Subcutaneous adipose tissue (tissue), 4 donors: ENCODE measurements around the gene KIF16B. TPM values are rescaled to one million over a fixed set of nuclear protein-coding genes. Genes with fewer than 3 reads are reported as not detected.

Source experiments
- total RNA-seq, 4 donors: library from RNA; depleted of rRNA; stranded (reverse); fragments of >200 nt; gene quantifications; one replicate each; pipeline ENCODE4 v1.1.0, GENCODE V29; 2016
- TF ChIP-seq, protein P1 (sequence below): fragments of 450-650 bp; IDR thresholded peaks from one replicate; pipeline ENCODE4 v1.5.1; 2016; ENCODE audit warnings: low read depth, mild to moderate bottlenecking, control low read depth, antibody characterized with exemption, moderate library complexity

The KIF16B gene
- total RNA-seq, 4 donors from 2014 or later: 20.0 to 39.1 (median 26.6) TPM

DNA sequence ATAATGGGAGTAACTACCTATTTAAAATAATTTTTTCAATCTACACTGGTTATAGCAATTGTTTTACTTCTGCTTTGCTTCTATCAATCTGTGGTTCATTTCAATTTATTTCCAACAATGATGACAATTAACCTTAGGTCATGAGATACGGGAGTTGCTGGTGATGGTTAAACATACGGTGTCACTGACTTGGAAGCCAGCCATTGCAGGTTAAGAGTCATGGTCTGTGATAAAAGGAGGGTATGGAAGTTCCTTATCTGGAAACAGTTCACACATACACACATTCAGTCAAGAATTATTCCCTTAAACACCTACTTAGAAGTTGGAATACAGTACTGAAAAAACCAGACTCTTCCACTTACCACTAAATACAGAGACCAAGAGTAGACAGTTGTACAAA is 180.0 kb downstream of the KIF16B start:
- TF ChIP-seq, protein P1, sequence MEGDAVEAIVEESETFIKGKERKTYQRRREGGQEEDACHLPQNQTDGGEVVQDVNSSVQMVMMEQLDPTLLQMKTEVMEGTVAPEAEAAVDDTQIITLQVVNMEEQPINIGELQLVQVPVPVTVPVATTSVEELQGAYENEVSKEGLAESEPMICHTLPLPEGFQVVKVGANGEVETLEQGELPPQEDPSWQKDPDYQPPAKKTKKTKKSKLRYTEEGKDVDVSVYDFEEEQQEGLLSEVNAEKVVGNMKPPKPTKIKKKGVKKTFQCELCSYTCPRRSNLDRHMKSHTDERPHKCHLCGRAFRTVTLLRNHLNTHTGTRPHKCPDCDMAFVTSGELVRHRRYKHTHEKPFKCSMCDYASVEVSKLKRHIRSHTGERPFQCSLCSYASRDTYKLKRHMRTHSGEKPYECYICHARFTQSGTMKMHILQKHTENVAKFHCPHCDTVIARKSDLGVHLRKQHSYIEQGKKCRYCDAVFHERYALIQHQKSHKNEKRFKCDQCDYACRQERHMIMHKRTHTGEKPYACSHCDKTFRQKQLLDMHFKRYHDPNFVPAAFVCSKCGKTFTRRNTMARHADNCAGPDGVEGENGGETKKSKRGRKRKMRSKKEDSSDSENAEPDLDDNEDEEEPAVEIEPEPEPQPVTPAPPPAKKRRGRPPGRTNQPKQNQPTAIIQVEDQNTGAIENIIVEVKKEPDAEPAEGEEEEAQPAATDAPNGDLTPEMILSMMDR: no peak

DNA sequence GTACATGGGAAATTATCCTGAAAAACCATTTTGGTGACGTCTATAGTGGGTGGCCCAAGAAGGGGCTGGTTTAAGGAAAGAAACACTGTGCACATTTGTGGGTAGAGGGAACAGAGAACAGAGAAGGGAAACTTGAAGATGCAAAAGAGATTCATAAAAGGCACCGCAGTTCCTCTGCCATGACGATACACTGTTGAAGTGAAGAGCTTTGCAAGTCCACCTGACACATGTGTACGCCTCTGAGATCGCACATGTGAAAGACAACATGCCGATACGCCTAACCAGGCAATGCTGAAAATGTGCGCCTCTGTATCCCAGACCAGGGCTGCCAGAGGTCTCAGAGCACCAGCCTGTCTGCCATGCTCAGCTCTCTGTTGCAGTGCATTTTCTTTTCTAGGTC is 180.9 kb downstream of the KIF16B start:
- TF ChIP-seq, protein P1: no peak

DNA sequence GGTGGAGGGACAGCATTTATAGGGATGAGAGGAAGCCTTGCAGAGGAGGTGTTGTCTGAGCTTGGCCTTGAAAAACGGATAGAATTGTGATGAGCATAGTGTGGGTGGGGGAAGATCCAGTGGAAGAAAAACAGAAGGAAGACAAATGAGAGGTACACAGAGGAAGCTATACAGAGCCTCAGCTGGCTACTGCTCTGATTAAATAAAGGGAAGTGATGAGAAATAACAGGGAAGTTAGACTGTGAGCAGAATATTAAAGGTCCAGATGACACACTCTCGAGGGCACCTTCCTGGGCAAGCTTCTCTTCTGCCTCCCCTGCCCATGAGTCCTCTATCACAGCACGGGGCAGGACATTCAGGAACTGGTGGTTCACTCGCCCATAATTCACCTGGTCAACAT is 182.3 kb downstream of the KIF16B start:
- TF ChIP-seq, protein P1: no peak

DNA sequence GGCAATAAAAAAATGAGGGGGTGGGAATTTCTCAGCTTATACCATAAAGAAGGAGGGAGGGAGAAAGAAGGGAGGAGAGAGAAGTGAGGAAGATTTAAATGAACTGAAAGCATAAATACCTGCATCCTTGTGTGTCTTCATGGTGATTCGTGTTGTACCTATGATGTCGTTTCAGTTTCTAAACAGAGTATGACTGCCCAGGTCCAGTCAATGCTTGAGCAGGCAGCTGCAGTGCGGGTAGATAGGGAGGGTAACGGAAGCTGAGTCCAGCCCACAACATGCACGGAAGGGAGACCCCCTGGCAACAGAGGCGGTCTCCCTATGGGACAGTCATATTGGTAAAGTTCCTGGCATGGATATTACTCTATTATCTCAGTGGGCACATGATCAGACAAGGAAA is 184.5 kb downstream of the KIF16B start:
- TF ChIP-seq, protein P1: no peak

DNA sequence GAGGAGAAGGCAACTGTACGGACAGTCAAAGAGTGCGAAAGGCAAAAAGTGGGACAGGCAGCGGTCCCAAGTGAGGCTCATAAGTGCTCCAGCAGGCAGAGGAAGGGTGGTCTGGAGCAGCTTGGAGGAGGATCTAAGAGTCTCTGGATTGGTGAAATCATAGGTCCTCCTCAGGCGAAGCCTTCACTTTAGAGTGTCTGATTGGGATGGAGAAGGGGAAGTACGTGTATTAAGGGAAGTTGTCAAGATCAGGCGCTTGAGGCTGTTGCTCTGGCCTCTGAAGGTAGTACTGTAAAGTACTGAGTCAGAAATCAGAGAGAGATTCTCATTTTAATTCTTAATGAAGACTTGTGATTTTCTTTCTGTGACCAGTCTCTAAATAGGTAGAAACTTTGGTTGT is 185.6 kb downstream of the KIF16B start:
- TF ChIP-seq, protein P1: no peak

DNA sequence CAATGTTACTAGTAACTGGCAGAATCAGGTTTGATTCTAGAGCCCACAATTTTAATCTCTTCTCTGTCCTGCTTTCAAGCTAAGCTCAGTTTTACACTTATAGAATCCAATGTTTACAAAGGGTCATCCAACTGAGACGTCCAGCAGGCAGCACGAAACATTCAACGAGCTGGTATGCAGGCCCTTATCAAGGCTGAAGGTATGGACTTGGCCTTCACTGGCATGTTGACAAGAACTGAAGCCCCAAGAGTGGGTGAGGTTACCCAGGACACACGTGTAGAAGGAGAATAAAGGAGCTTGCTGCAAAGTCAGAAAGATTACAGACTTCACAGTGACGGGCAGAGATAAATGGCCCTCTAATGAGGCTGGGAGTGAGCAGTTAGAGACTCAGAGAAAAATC is 187.4 kb downstream of the KIF16B start:
- TF ChIP-seq, protein P1: no peak

DNA sequence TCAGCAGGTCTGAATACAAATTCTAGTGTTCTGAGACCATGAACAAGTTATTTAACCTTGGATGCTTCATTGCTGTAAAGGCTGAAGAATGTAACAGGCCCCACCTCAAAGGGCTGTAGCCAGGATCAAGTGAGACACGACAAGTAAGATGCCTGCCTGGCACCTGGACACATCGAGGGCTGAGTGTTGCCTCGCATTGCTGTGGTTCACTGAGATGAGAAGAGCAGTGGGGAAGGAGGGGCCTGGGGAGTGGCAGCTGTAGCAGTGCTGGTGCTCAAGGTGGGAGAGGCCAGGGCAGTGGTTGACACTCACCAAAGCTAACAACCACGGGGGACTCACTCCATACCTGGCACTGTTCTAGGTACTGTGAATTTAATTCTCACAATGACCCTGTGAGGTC is 187.8 kb downstream of the KIF16B start:
- TF ChIP-seq, protein P1: no peak
